ENCODE measurements around the gene PDE11A. TPM values are rescaled to one million over a fixed set of nuclear protein-coding genes. Genes with fewer than 3 reads are reported as not detected.

PDE11A gene
- total and polyA plus RNA-seq, 2 of the 8 experiments (the other 6 are each of a cell fraction or from before 2014, with no cell fraction given), result 0.19 to 0.23 TPM

DNA sequence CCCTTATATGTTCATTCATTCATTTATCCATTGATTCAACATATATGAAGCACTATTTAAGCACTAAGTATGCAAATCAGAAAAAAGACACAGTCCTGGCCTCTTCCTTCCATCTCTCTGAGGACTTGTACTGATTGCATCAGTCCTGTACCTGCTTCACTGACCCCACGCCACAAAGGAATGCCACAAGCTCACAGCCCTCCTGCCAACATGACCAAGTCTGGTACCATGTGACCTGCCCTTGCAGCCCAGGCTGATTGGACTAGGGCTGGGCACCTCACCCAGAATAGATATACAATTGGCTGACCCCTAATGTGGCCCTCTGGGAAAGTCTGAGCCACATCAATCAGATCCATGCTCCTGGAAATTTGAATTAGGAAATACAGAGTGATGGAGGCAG, 483.4 kb downstream of the PDE11A start:
- POLR2A ChIA-PET (ENCODE audit: partially characterized antibody), result no interaction called here
- no peak overlapping the region for H3K18ac ChIP-seq (ENCODE audit: extremely low read depth, low read length)
- no peak overlapping the region for H3K56ac ChIP-seq (replicated peaks; ENCODE audit: insufficient read length, low read depth, low read length)
- no peak overlapping the region for H3K14ac ChIP-seq (ENCODE audit: insufficient read length)
- no peak overlapping the region for H4K8ac ChIP-seq (ENCODE audit: extremely low read depth, insufficient read depth, low read length)
- no peak overlapping the region for H2BK15ac ChIP-seq (ENCODE audit: low read length)
- H3K79me1 ChIP-seq (ENCODE audit: low read depth, low read length), result no peaks in the 10 kb centered on the region
- no peak overlapping the region for H3K23ac ChIP-seq (ENCODE audit: insufficient read length)
- WGBS, 2 experiments (ENCODE audit: extremely low coverage in 1 of 2, insufficient coverage in 1 of 2, insufficient read length in 1 of 2, insufficient replicate concordance in 2 of 2, low coverage in 1 of 2, low lambda C conversion rate in 2 of 2, missing lambda C conversion rate in 1 of 2), result 100% methylated on average over 1 of the region's 1 CpG; no CpG with 5 or more reads in 1 of the 2 experiments
- no peak overlapping the region for H2AFZ ChIP-seq (ENCODE audit: low read length)
- H2BK5ac ChIP-seq (ENCODE audit: low read depth, low read length), result no peak overlapping the region
- H3K4me3 ChIP-seq (ENCODE audit: extremely low read depth in 1 of 4, insufficient read depth in 2 of 4, low read depth in 3 of 4, low read length in 4 of 4), result no peak overlapping the region
- DNase-seq (ENCODE audit: low read depth in 1 of 2, low spot score in 2 of 2), result no peak
- H3K4me2 ChIP-seq (ENCODE audit: insufficient read depth in 1 of 2, low read depth in 2 of 2, low read length in 2 of 2), result no peak overlapping the region
- no peaks in the 10 kb centered on the region for H3K23me2 ChIP-seq (ENCODE audit: low read depth, low read length)
- no peaks in the 10 kb centered on the region for H3K36me3 ChIP-seq (ENCODE audit: control insufficient read depth in 2 of 4, insufficient read depth in 4 of 4, low read length in 3 of 4)
- FAIRE-seq, result no peak
- H3K9ac ChIP-seq (replicated peaks in 1 of 4; ENCODE audit: extremely low read depth in 1 of 4, low read depth in 3 of 4, low read length in 3 of 4), result no peak overlapping the region
- no peaks in the 10 kb centered on the region for H3K79me2 ChIP-seq (ENCODE audit: control insufficient read depth in 1 of 2, insufficient read depth in 2 of 2, low read length in 2 of 2)
- H2BK120ac ChIP-seq (replicated peaks; ENCODE audit: low read depth, low read length), result no peak overlapping the region
- no peak overlapping the region for H3K27ac ChIP-seq (ENCODE audit: low read depth, low read length)
- H4K91ac ChIP-seq (replicated peaks; ENCODE audit: insufficient read length, low read length), result no peak overlapping the region
- no peak overlapping the region for H2BK20ac ChIP-seq (ENCODE audit: low read length)
- CTCF ChIA-PET (ENCODE audit: partially characterized antibody), result interaction anchor here (0.6 kb wide), 1 partner anchor 82 kb away, joined by 4 read pairs; no protein-coding TSS in a partner anchor
- H3K27me3 ChIP-seq (replicated peaks in 1 of 4; ENCODE audit: control insufficient read depth in 3 of 4, extremely low read depth in 1 of 4, insufficient read depth in 3 of 4, low read length in 3 of 4), result no peaks in the 10 kb centered on the region
- no peak overlapping the region for H2AK5ac ChIP-seq (ENCODE audit: low read depth, low read length)
- H2BK12ac ChIP-seq (ENCODE audit: low read depth, low read length), result no peak overlapping the region
- H4K20me1 ChIP-seq (replicated peaks in 1 of 2; ENCODE audit: control insufficient read depth in 1 of 2, insufficient read depth in 2 of 2, low read length in 2 of 2), result no peaks in the 10 kb centered on the region
- no peaks in the 10 kb centered on the region for H3K4me1 ChIP-seq (replicated peaks in 1 of 4; ENCODE audit: control insufficient read depth in 3 of 4, insufficient read depth in 4 of 4, low read length in 3 of 4)
- no peak overlapping the region for H4K5ac ChIP-seq (ENCODE audit: insufficient read length, low read depth, low read length)
- H3K9me3 ChIP-seq (ENCODE audit: insufficient read depth in 2 of 2, low read depth in 1 of 2, low read length in 1 of 2), result no peaks in the 10 kb centered on the region
- H3K4ac ChIP-seq (replicated peaks; ENCODE audit: insufficient read length, low read depth, low read length), result no peak overlapping the region
- no peak for TF ChIP-seq CBX5 (IDR thresholded peaks at IDR 0.05; ENCODE audit: low read depth, low read length)
- TF ChIP-seq KDM5A (IDR thresholded peaks at IDR 0.05; ENCODE audit: low read length), result no peak
- no peak for TF ChIP-seq HDAC6 (IDR thresholded peaks at IDR 0.05; ENCODE audit: low read depth, low read length)

All from H1 (cell line).